Measurements from ENCODE around the gene PRPF6.
"Not testable (repeated sequence)": the region's sequence is repeated elsewhere in the genome, so short reads cannot be mapped to it uniquely, and the experiment has no call there.

Gene PRPF6

GRCh38 chr20:64012385-64013154 is 31.6 kb downstream of the PRPF6 start:
- not testable (repeated sequence) for DNase-seq

GRCh38 chr20:64015635-64016034 is 34.7 kb downstream of the PRPF6 start:
- DNase-seq: no peak

DNA sequence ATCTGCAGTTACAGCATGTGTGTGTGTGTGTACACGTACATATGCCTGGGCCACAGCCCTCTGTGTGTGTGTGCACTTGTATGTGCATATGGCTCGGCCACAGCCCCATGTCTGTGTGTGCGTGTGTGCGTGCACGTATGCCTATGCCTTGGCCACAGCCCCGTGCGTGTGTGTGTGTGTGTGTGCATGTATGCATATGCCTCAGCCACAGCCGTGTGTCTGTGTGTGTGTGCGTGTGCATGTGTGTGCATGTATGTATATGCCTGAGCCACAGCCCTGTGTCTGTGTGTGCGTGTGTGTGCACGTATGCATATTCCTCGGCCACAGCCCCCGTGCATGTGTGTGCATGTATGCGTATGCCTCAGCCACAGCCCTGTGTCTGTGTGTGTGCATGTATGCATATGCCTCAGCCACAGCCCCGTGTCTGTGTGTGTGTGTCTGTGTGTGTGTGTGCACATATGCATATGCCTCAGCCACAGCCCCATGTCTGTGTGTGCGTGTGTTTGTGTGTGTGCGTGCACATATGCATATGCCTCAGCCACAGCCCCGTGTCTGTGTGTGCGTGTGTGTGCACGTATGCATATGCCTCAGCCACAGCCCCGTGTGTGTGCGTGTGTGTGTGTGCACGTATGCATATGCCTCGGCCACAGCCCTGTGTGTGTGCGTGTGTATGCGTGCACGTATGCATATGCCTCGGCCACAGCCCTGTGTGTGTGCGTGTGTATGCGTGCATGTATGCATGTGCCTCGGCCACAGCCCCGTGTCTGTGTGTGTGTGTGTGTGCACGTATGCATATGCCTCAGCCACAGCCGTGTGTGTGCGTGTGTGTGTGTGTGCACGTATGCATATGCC is 40.4 kb downstream of the PRPF6 start:
- DNase-seq: no peak

- DNase-seq: no peak
These were observed 41.9 kb downstream of the PRPF6 start for GRCh38 chr20:64022671-64023360.

DNA sequence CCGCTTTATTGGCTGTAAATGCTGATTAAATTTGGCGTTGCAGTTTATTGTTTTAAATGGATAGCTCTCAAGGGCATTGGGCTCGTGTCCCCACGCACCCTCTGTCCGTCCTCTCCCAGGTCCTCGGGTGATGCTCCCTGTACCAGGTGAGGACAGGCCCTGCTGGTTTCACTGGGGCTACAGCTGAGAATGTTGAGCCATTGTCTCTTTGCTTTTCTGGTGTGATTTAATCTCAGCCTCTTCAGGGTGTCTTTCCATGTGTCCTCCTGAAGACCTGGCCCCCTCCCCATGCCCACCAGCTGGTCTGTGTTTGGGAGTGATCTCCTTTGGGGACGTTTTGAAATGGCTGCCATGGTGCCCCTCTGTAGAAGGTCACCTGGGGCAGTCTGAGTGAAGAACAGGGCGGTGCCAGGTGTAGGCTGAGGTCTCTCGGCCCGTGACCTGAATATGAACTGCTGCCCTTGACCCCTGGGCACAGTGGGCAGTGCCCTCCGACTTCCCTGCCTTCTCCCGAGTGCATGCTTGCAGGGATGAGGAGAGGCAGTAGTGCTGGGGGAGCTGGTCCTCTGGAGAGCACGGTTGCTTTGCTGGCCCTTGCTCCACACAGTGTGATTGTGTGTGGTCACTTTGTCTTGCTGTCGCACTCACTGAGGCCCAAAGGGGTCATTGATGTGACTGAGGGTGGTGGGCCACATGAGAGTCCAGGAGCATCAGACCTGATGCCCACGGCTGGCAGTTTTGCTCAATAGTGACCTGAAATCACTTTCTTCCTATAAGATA is 42.6 kb downstream of the PRPF6 start:
- DNase-seq: no peak

GRCh38 chr20:64024141-64024990 is 43.4 kb downstream of the PRPF6 start:
- no peak for DNase-seq

- no peak for DNase-seq
These were observed 44.3 kb downstream of the PRPF6 start for GRCh38 chr20:64025101-64025825.

DNA sequence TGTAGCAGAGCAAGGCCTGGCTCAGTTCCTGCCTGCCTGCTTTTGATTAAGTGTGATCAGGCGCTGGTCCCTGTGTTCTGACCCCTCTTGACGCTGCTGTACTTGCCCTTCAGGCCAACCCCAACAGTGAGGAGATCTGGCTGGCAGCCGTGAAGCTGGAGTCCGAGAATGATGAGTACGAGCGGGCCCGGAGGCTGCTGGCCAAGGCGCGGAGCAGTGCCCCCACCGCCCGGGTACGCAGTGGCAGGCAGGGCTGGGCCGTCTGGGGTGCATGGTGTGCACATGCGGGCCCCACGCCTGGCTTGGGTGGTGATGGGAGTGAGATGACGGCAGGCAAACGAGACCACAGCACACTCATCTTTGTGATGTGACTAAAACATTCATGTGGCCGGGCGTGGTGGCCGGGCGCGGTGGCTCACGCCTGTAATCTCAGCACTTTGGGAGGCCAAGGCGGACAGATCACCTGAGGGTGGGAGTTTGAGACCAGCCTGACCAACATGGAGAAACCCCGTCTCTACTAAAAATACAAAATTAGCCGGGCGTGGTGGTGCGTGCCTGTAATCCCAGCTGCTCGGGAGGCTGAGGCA is 45.0 kb downstream of the PRPF6 start:
- no peak for DNase-seq

DNA sequence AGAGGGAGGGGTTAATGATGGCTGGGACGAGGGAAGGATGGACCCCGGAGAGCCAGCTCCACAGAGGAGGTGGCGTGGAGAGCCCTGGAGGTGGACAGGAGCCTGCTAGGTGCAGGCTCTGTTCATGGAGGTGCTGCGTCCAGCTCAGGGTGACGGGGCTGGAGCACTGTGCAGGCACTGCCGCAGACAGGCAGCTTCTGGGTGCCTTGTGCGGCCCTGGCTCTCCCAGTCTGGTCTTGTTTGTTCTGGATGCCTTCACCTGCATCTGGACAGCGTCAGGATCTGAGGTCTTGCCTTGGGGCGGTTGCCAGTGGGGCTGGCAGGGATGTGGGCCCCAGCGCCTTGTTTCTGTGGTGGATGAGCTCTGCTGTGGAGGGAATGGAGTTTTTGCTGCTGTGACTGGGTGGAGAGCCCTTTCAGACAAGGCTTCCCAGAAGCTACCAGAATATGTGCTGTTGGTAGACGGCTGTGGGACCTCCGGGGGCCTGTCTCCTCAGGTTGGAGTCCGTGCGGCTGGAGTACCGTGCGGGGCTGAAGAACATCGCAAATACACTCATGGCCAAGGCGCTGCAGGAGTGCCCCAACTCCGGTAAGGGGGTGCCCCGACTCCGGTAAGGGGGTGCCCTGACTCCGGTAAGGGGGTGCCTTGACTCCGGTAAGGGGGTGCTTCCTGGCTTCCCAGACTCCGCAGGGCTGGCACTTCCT is 47.2 kb downstream of the PRPF6 start:
- no peak for DNase-seq

DNA sequence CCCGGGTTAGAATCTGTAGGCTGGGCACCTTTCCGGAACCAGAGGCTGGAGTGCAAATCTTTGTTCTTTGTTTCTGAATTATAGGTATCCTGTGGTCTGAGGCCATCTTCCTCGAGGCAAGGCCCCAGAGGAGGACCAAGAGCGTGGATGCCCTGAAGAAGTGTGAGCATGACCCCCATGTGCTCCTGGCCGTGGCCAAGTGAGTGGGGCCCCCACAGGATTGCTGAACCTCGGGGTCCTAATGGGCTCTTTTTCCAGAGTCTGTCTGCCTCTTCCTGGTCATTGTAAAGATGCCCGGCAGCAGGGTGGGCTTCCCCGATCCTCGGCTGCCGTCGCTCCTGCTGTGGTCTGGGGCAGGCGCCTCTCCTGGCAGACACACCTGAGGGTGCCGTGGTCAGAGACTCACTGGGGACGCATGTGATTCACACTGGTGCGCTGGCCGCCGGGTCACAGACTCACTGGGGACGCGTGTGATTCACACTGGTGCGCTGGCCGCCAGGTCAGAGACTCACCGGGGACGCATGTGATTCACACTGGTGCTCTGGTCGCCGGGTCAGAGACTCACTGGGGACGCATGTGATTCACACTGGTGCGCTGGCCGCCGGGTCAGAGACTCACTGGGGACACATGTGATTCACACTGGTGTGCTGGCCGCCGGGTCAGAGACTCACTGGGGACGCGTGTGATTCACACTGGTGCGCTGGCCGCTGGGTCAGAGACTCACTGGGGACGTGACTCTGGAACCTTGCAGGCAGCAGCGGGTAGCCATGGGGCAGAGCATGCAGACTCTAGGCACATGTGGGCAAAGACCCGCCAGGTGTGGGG is 48.6 kb downstream of the PRPF6 start:
- no peak for DNase-seq

DNA sequence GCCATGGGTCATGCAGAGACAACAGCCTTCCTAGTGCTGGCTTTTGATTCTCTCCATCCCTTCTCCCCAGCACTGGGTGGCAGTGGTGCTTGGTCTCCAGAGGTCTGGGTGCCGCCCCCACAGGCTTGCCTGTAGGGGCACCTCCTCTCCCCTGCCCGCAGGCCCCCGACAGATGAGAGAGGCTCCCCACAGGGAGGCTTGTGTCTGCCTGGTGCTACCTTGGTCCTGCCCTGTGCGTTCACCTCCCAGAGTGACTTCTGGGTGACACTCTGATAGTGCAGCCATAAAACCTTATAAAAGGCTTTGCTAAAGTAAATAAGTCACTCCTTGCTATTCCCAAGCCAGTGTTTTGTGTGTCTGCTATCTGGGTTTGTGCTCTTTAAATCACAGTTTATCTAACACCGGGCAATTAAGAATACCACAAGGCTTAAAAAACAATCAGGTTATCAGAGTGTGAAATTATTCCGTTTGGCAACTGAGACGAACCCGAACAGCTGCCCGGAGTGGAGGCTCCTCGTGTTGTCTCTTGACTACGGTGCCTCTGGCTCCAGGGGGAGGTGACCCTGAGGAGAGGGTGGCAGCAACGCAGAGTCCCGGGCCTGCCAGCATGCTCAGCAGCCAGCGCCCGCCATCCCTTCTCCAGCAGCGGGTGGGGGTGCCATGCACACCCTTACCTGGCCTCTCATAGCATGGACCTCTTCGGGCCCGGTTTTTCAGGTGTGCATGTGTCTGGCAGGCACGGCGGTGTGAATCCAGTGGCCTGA is 49.6 kb downstream of the PRPF6 start:
- DNase-seq: no peak

- no peak for DNase-seq
These were observed 50.9 kb downstream of the PRPF6 start for GRCh38 chr20:64031822-64032314.

- no peak for DNase-seq
These were observed 52.0 kb downstream of the PRPF6 start for GRCh38 chr20:64032706-64033624.

GRCh38 chr20:64033981-64034493 is 53.1 kb downstream of the PRPF6 start:
- DNase-seq: no peak

DNA sequence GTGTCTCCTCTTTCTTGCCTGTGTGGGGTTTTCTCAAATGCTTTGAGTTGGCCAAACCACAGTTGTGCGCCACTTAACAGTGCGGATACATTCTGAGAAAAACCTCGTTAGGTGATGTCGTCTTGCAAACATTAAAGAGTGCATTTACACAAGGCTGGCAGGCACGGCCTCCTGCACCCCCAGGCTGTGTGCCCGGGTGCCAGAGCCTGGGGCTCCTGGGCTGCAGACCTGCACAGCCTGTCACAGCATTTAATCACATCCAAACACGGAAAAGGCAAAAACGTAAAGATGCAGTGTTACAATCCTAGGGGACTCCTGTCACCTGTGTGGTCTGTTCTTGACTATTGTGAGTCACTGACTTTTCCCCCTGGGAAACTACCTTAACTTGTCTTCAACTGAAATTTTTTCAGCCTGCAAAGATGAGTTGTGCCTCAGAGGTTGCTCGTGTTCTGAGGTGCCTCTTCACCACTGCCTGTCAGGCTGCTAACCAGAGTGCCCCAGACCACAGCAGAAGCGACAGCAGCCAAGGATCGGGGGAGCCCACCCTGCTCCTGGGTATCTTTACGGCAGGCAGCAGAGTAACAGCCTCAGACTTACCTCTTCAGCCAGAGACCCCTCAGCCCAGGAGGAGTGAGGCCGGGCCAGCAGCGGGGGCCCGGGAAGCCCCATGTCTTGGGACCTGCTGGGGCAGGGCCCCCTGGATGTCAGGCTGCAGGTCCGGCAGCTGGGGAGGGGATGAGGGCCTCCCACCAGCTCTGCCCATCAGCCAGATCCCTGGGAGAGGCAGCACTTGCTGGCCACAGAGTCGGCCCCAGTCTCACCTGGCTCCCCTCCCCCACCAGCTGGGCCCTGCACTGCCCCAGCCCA is 54.4 kb downstream of the PRPF6 start:
- DNase-seq: no peak

DNA sequence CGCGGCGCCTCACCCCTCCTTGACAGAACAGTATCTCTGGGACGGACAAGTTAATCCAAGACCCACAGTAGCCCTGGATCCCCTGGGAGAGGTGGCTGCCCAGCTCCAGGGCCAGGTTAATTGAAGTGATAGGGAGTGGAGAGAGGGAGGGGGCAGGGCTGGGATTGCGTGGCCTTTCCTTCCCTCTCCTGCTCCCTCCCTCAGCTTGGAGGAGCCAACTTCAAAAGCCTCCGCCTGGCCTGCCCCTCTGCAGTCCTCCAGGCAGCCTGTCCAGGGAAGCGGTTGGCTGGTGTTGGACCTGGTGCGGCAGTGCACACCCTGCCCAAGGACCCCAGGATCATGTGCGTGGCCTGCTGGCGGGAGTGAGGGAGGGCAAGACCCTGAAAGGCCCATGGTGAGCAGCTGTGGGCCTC is 55.0 kb downstream of the PRPF6 start, which contains the start of gene C20orf204:
Gene C20orf204, plus strand, starts transcription at position 250 of the 413 bp plus-strand sequence. Its CDS starts 142 bp downstream, at position 392.
- DNase-seq: no peak
